Upper lobe of left lung (tissue), 6 donors: ENCODE data around the gene NET1. TPM values are rescaled to one million over a fixed set of nuclear protein-coding genes. Genes with fewer than 3 reads are reported as not detected.

Experiments
- ATAC-seq, 2 donors: fragments of 200-7000 bp; cut with Tn5 transposase; one replicate each; pipeline ENCODE4 v1.9.1; 2022; ENCODE audit warnings: mild to moderate bottlenecking in 2 of 2, moderate library complexity in 2 of 2; ENCODE audit not compliant: low FRiP score in 2 of 2
- DNase-seq, 2 donors: peaks; one replicate each; pipeline ENCODE4 v3.0.0-alpha.2; 2019 to 2020
- H3K27ac ChIP-seq, 4 donors: fragments of 200-600 bp; sonication (generic); one replicate each; pipeline ENCODE4 v1.5.1; 2016 to 2019
- H3K27me3 ChIP-seq, 4 donors: fragments of 200-600 bp; sonication (generic); one replicate each; pipeline ENCODE4 v1.5.1; 2017 to 2019
- H3K36me3 ChIP-seq, 4 donors: fragments of 200-600 bp; sonication (generic); one replicate each; pipeline ENCODE4 v1.5.1; 2016 to 2019
- H3K4me1 ChIP-seq, 4 donors: fragments of 200-600 bp; sonication (generic); one replicate each; pipeline ENCODE4 v1.5.1; 2018 to 2019
- H3K4me3 ChIP-seq, 4 donors: fragments of 200-600 bp; sonication (generic); one replicate each; pipeline ENCODE4 v1.5.1; 2017 to 2019; ENCODE audit warnings: mild to moderate bottlenecking in 2 of 4, moderate library complexity in 1 of 4
- H3K9me3 ChIP-seq, 4 donors: fragments of 200-600 bp; sonication (generic); one replicate each; pipeline ENCODE4 v1.5.1; 2018 to 2019
- EP300 ChIP-seq, 4 donors: sonication (generic); formaldehyde crosslinking; IDR thresholded peaks; one replicate each; pipeline ENCODE4 v1.5.1; 2017; ENCODE audit warnings: antibody characterized with exemption in 4 of 4, control low read depth in 2 of 4
- POLR2A ChIP-seq, 4 donors: fragments of 450-650 bp; IDR thresholded peaks; one replicate each; pipeline ENCODE4 v1.5.1; 2016 to 2017; ENCODE audit warnings: antibody characterized with exemption in 4 of 4, mild to moderate bottlenecking in 2 of 4
- POLR2AphosphoS5 ChIP-seq, 2 donors: sonication (generic); formaldehyde crosslinking; IDR thresholded peaks; one replicate each; pipeline ENCODE4 v1.5.1; 2017; ENCODE audit warnings: antibody characterized with exemption in 2 of 2
- WGBS, 2 donors: methylation state at CpG; one replicate each; pipeline ENCODE4 v1.1.5; 2017 to 2018; 5-methylcytosine and 5-hydroxymethylcytosine counted together
- total RNA-seq, 6 donors: library from RNA; depleted of rRNA in 4 of 6; stranded (reverse); fragments of >200 nt in 4 of 6; gene quantifications; one replicate each; pipeline versions ENCODE4 v1.1.0 to v1.2.1, GENCODE V29; 2016 to 2021
- TF ChIP-seq, protein P1 (sequence below), 6 experiments: fragments of 450-650 bp in 4 of 6; fragments of 200-600 bp in 2 of 6; sonication (generic) in 2 of 6; IDR thresholded peaks; one replicate each; pipeline ENCODE4 v1.5.1; 2016 to 2019; ENCODE audit warnings: antibody characterized with exemption in 6 of 6
- donor health status: DM: no; HTN: no; CAD: no; lungs with moderate emphysema.
- donor health status: DM: no; HTN: yes; CAD: no; lungs with severe emphysema.

The NET1 gene
- total RNA-seq, 6 donors from 2014 or later: 24.1 to 85.0 (median 47.2) TPM

DNA sequence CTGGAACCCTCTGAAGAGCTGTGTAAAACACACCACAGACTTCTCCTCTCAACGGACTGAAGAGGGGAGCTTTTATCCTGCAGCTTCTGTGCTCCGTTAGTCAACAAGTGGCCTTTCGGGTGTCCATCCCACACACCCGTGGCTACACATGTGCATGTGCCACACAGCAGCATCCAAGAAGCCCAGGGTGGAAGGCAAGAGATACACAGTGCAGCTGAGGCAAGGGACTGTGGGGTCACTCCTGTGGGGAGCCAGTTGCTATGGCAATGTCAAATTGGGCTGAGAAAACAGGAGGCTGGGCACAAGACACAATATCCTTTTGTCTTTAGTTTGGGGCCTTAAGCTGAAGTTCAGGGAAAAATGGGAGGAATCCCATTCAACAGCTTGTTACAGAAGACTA is 28.7 kb downstream of the NET1 start:
- DNase-seq (no peak), ATAC-seq (peak in 1 of 2 donors; percentile 16)
- peaks cover 3 to 7% (median 5%) of the 10 kb centered on the region in 4 donors for H3K4me1 ChIP-seq
- TF ChIP-seq, protein P1, sequence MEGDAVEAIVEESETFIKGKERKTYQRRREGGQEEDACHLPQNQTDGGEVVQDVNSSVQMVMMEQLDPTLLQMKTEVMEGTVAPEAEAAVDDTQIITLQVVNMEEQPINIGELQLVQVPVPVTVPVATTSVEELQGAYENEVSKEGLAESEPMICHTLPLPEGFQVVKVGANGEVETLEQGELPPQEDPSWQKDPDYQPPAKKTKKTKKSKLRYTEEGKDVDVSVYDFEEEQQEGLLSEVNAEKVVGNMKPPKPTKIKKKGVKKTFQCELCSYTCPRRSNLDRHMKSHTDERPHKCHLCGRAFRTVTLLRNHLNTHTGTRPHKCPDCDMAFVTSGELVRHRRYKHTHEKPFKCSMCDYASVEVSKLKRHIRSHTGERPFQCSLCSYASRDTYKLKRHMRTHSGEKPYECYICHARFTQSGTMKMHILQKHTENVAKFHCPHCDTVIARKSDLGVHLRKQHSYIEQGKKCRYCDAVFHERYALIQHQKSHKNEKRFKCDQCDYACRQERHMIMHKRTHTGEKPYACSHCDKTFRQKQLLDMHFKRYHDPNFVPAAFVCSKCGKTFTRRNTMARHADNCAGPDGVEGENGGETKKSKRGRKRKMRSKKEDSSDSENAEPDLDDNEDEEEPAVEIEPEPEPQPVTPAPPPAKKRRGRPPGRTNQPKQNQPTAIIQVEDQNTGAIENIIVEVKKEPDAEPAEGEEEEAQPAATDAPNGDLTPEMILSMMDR (IDR thresholded peaks at IDR 0.05): no peak
- no peak for TF ChIP-seq POLR2A (IDR thresholded peaks at IDR 0.05)
- no peak for TF ChIP-seq POLR2AphosphoS5 (IDR thresholded peaks at IDR 0.05)
- no peak for TF ChIP-seq EP300 (IDR thresholded peaks at IDR 0.05)
- WGBS, 2 donors: 77 to 94% methylated on average over 4 of the region's 4 CpGs
- no peaks in the 10 kb centered on the region for H3K36me3 ChIP-seq
- no peak overlapping the region for H3K4me3 ChIP-seq
- no peak overlapping the region for H3K27ac ChIP-seq
- H3K27me3 ChIP-seq: no peaks in the 10 kb centered on the region
- no peaks in the 10 kb centered on the region for H3K9me3 ChIP-seq

DNA sequence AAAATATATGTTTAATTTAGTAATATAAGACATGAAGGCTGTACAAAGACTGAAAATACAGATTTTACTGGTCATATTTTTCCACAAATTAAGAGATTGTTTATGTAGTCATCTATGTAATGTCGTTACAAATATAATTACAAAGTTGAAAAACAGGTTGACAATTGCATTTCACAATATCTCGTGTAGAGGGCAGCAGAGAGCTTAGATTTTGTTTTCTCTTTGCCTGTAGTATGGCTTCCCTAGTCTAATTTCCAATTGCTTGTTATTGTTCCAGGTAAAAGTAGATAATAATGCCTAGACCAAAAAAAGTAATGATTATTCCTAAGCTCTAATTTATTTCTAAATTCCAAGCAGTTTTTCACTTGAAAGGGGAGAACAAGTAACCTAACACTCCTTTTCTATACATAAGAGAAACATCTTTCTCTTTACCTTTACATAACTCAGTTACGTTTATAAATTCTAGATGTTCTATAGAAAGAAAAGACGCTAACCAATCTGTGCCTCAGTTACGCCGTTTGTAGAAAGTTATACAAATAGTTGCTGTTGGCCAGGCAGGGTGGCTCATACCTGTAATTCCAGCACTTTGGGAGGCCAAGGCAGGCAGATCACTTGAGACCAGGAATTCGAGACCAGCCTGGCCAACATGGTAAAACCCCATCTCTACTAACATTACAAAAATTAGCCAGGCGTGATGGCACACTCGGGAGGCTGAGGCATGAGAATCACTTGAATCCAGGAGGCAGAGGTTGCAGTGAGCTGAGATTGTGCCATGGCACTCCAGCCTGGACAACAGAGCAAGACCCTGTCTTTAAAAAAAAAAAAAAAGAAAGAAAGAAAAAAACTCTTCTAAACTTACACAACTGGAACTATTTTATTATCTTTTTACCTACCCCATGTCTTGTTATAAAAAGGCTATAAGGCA is 30.0 kb downstream of the NET1 start:
- H3K27ac ChIP-seq: no peak overlapping the region
- H3K36me3 ChIP-seq: no peaks in the 10 kb centered on the region
- 58 to 65% methylated on average over 9 of the region's 9 CpGs for WGBS, 2 donors
- peaks cover 3 to 10% (median 7%) of the 10 kb centered on the region in 4 donors for H3K4me1 ChIP-seq
- no peaks in the 10 kb centered on the region for H3K9me3 ChIP-seq
- TF ChIP-seq, protein P1 (IDR thresholded peaks at IDR 0.05): peak; percentile 51 to 80 (median 65)
- no peak for TF ChIP-seq EP300 (IDR thresholded peaks at IDR 0.05)
- no peak for DNase-seq
- no peaks in the 10 kb centered on the region for H3K27me3 ChIP-seq
- peak in 1 of 2 donors; percentile 48 for ATAC-seq
- H3K4me3 ChIP-seq: no peak overlapping the region

DNA sequence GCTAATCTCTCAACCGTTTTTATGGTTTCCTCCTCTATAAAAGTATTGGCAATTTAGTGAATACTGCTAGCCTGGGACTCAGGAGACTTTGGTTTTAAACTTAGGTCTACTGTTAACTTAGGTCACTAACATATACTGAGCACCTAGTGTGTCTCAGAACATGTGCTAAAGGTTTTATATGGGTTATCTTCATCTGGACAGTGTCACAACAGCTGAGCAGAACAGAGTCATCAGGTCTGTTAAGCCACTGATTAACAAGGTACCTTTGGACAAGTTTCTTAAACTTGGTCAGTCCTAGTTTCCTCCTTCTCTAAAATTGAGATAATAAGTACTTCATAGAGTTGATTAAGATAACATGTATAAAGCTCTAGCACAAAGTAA is 30.6 kb downstream of the NET1 start:
- DNase-seq (no peak), ATAC-seq (no peak)
- Histone ChIP-seq H3K36me3 (no peaks in the 10 kb centered on the region), H3K4me1 (peaks cover 3 to 14% (median 7%) of the 10 kb centered on the region in 4 donors), H3K9me3 (no peaks in the 10 kb centered on the region), H3K27me3 (no peaks in the 10 kb centered on the region), H3K4me3 (no peak overlapping the region), H3K27ac (no peak overlapping the region)
- 71 to 90% methylated on average over 1 of the region's 1 CpG for WGBS, 2 donors
- TF ChIP-seq EP300 (IDR thresholded peaks at IDR 0.05) (no peak), POLR2AphosphoS5 (IDR thresholded peaks at IDR 0.05) (no peak), POLR2A (IDR thresholded peaks at IDR 0.05) (no peak)
- TF ChIP-seq, protein P1 (IDR thresholded peaks at IDR 0.05): no peak

DNA sequence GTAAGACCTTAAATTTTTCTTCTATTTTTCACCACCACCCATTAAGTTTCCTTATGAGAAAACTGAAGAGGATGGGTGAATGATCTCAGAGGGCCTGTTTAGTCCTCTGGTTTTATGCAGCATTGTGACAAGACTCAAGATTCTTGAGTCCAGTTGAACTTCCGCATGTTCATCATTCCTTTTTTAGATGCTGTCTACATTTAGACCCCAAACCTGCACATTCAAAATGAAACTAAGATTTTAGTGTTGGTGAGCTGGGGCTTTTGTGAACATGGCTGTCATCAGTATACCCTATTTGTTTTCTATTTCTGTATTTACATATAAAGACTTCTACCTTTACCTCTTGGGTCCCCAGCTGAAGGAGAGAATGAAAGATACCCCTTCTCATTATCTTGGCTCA is 31.1 kb downstream of the NET1 start:
- TF ChIP-seq, protein P1 (IDR thresholded peaks at IDR 0.05): no peak
- TF ChIP-seq POLR2AphosphoS5 (IDR thresholded peaks at IDR 0.05) (no peak), POLR2A (IDR thresholded peaks at IDR 0.05) (no peak), EP300 (IDR thresholded peaks at IDR 0.05) (no peak)
- WGBS, 2 donors: 74 to 82% methylated on average over 1 of the region's 1 CpG
- Histone ChIP-seq H3K36me3 (no peaks in the 10 kb centered on the region), H3K27me3 (no peaks in the 10 kb centered on the region), H3K27ac (no peak overlapping the region), H3K4me3 (no peak overlapping the region), H3K4me1 (peaks cover 3 to 17% (median 7%) of the 10 kb centered on the region in 4 donors), H3K9me3 (no peaks in the 10 kb centered on the region)
- no peak for DNase-seq
- no peak for ATAC-seq
